Stimulated activated CD8-positive, alpha-beta memory T cell treated with anti-CD3 and anti-CD28 coated beads, Interleukin-7, amount 100 ng/mL, for 4 hours (primary cell): ENCODE results near the gene ATP6V0B.

Source experiments
- DNase-seq, 2 donors: peaks; one replicate each; pipeline ENCODE4 v3.0.0-alpha.2; 2020; ENCODE audit warnings: low read depth in 2 of 2

ATP6V0B gene

DNA sequence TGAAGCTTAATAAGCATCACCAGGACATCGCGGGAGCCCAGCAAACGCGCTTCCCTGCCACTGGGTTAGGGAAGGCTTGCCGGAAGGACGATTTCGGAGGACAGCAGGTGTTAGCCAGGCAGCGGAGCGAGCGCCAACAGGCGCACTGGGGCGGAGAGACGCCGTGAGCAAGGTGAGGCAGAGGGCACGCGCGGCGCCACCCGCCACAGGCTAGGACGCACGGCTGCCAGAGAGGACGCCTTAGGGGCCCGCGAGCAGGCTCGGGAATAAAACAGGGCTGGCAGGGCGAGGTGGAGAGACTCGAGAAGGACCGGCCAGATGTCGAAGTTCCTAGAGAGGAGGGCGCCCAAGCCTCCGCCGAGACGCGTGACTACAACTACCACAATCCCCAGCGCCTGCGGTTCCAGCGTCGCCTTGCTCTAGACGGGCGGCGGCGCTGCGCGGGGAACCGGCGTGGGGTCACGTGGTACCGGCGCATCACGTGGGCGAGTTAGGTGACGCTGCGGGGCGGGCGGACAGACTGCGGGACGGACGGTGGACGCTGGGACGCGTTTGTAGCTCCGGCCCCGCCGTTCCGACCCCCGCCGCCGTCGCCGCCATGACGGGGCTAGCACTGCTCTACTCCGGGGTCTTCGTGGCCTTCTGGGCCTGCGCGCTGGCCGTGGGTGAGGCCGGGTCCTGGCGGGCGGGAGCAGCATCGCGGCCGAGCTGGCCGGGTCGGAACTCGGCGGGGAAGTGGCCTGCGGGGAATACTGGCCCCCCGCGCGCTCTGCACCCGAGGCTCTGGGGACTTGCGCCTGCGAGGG is at the start of gene ATP6V0B:
TSS of gene ATP6V0B (plus strand) at position 518 of the 806 bp plus-strand sequence. CDS start at position 599, 81 bp downstream.
- DNase-seq: peak; percentile 87 to 93

DNA sequence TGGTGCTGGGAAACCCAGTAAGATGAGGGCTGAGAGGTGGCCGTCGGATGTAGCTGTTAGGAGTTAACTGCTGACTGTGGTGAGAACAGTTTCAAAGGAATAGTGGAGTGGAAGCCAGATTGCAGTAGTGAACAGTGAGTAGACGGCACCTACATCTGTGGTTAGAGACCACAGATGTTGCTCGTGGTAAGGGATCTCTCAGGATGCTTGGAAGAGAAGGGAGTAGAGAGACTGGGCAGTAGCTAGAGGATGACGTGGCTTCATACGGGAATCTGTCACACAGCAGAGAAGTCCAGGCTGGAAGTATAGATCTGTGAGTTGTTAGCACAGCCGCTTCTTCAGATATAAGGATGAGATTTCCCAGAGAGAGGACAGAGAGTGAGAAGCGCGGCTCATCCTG is 48.9 kb upstream of the ATP6V0B start:
- DNase-seq: no peak

DNA sequence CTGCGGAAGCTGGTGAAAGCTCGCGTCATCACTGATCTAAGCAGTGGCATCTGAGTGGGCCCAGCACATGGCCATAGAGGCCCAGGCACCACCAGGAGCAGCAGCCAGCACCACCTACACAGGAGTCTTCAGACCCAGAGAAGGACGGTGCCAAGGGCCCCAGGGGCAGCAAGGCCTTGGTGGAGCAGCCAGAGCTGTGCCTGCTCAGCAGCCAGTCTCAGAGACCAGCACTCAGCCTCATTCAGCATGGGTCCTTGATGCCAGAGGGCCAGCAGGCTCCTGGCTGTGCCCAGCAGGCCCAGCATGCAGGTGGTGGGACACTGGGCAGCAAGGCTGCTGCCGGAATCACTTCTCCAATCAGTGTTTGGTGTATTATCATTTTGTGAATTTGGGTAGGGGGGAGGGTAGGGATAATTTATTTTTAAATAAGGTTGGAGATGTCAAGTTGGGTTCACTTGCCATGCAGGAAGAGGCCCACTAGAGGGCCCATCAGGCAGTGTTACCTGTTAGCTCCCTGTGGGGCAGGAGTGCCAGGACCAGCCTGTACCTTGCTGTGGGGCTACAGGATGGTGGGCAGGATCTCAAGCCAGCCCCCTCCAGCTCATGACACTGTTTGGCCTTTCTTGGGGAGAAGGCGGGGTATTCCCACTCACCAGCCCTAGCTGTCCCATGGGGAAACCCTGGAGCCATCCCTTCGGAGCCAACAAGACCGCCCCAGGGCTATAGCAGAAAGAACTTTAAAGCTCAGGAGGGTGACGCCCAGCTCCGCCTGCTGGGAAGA is 44.4 kb upstream of the ATP6V0B start:
- no peak for DNase-seq

DNA sequence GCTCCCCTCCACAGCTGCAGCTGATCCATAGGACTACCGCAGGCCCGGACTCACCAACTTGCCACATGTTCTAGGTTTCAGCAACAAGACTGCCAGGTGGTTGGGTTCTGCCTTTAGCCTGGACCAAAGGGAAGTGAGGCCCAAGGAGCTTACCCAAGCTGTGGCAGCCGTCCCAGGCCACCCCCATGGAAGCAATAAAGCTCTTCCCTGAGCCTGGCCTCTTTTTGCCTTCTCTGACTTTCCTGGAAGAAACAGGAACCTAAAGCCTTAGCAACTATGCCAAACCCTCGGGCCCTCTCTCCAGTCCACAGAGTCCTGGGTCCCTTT is 43.8 kb upstream of the ATP6V0B start:
- no peak for DNase-seq

DNA sequence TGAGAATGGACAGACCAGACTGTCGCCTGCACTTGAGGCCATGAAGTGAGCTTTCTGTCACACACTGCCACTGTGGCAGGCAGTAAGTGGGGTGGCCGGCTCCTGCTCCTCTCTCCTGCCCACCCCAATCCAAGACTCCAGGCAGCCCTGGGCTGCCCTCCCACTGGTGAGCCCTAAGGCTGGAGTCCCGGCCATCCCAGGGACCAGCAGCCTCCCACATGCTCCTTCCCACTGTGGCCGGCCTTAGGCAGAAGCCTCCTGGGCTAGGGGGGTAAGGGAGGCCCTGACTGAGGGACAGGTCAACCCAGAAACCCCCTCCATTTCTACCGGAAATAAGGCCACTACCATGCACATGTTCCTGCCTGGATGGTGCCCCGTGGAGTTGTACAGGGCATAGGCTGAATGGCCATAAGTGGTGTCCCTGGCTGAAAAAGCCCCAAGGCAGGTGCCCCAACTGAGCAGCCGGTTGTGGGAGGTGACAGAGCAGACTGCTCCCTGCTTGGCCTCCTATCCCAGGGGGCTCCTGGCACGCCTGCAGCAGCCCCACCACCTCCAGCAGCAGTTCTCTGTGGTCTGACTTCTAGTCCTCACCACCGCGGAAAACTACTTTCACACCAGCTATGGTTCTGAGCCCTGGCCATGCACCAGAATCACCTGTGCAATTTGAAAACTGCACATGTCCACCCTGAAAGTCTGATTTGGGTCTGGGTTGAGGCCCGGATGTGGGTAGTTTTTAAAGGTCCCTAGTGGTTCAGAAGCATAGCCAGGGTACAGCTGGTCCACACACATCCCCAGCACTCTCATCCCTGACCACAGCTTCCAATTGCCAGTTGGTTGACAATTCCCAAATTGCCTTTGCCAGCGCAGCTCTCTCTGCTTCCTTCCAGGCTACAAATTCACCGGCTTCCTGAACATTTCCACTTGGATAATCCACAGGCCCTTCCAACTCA is 42.8 kb upstream of the ATP6V0B start:
- DNase-seq: no peak

DNA sequence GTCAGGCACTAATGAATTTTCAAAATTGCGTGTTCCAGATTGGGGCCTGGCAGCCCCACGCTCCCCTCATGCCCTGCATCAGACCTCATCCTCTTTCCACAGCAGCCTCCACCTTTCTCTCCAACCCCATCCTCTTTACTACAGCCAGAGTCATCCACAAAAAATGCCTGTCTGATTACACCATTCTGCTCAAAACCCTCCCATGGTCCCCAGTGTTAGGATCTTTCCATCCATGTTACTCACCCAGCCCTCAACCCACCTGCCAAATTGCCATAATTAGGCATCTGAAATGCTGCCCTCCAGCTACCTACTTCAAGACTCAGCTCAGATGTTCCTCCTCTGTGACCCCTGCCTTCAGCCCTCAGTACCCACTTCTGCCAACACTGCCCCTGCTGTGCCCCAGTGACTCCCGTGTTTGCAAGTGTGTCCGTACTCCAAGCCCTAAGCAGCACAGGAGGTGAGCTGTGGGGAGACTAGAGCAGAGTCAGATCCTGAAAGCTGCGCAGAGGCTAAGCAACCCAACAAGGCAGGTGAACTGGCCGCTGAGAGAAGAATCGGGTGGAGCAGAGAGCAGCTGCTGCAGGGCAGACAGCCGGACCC is 41.9 kb upstream of the ATP6V0B start:
- no peak for DNase-seq

DNA sequence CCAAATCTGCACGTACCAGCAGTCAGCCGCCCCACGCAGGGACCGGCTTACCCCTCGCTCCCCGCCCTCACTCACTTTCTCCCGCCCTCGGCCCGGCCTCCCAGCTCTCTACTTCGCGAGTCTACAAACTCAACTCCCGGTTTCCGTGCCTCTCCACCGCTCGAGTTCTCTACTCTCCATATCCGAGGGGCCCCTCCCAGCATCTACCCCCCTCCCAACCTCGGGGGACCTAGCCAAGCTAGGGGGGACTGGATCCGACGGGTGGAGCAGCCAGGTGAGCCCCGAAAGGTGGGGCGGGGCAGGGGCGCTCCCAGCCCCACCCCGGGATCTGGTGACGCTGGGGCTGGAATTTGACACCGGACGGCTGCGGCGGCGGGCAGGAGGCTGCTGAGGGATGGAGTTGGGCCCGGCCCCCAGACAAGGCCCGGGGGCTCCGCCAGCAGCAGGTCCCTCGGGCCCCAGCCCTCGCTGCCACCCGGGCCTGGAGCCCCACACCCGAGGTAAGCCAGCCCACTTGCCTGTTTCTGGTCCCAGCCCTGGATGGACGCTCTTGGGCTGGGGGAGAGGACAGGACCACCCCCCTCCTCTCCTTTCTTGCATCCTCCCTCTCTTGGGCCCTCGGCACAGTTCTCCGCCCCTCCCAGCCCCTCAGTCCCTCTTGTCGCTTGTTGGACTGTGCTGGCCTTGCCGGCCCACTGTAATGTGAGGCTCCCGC is 41.2 kb upstream of the ATP6V0B start, which contains the start of gene ARTN:
TSS of gene ARTN (plus strand) at position 416 of the 715 bp plus-strand sequence. CDS start 1,856 bp downstream, outside the sequence.
- no peak for DNase-seq

DNA sequence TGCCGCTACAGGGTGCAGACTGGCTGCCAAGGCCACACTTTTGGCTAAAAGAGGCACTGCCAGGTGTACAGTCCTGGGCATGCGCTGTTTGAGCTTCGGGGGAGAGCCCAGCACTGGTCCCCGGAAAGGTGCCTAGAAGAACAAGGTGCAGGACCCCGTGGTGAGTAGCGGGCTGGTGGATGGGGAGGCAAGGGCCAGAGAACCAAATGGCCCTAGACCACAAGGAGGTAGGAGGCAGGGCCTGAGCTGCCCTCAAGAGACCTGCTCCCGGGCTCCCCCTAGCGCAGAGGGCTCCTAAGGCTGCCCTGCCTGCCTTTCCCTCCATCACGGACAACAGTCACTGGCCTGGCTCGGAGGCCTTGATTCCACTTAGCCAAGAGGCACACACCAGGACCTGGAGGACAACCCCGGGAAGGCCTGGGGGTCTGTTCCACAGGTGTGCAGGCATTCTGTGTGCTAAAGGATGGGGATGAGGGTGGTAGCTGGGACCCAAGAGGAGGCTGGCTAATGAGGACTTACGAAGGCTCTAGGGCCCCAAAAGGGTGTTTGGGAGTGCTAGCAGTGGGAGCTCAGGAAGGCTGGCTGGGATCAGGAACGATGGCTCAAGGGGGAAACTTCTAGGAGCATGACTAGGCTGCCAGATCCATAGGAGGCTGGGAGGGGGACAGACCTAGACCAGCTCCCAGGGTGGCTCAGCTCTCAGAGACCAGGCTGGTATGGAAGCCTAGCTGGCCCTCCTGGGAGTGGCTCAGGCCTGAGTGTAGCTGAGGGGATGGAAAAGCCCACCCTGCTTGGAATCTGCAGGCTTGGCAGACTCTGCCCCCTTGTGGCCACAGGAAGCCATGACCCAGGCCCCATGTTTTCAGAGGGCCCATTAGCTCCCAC is 40.4 kb upstream of the ATP6V0B start:
- DNase-seq: peak; percentile 14 to 20

DNA sequence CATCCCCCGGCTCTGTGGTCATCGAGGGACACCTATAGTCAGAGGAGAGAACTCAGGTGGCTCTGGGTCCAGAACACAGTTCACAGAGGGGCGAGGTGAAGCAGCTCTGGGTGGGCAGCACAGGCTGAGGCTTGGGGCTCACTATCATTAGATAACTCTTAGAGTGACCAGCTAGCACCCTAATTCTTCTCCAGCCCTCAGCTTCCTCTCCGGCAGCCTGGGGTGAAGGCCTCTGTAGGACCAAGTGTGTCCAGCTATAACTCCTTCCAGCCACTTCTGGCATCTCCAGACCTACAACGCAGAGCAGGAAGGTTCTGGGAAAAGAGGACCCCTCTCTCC is 39.8 kb upstream of the ATP6V0B start:
- DNase-seq: no peak

DNA sequence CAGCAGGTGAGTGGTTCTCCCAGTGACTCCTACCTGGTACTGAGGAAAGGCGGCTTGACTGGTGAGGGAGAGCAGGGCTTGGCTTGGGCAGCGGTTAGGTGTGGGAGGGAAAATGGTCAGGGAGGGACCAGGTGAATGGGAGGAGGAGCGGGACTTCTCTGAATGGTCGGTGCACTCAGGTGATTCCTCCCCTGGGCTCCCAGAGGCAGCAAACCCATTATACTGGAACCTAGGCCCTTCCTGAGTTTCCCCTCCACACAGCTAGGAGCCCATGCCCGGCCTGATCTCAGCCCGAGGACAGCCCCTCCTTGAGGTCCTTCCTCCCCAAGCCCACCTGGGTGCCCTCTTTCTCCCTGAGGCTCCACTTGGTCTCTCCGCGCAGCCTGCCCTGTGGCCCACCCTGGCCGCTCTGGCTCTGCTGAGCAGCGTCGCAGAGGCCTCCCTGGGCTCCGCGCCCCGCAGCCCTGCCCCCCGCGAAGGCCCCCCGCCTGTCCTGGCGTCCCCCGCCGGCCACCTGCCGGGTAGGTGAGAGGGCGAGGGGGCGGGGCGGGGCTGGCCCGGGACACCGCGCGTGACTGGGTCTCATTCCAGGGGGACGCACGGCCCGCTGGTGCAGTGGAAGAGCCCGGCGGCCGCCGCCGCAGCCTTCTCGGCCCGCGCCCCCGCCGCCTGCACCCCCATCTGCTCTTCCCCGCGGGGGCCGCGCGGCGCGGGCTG is 38.9 kb upstream of the ATP6V0B start:
- no peak for DNase-seq

DNA sequence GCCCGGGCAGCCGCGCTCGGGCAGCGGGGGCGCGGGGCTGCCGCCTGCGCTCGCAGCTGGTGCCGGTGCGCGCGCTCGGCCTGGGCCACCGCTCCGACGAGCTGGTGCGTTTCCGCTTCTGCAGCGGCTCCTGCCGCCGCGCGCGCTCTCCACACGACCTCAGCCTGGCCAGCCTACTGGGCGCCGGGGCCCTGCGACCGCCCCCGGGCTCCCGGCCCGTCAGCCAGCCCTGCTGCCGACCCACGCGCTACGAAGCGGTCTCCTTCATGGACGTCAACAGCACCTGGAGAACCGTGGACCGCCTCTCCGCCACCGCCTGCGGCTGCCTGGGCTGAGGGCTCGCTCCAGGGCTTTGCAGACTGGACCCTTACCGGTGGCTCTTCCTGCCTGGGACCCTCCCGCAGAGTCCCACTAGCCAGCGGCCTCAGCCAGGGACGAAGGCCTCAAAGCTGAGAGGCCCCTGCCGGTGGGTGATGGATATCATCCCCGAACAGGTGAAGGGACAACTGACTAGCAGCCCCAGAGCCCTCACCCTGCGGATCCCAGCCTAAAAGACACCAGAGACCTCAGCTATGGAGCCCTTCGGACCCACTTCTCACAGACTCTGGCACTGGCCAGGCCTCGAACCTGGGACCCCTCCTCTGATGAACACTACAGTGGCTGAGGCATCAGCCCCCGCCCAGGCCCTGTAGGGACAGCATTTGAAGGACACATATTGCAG is 38.2 kb upstream of the ATP6V0B start:
- DNase-seq: no peak

DNA sequence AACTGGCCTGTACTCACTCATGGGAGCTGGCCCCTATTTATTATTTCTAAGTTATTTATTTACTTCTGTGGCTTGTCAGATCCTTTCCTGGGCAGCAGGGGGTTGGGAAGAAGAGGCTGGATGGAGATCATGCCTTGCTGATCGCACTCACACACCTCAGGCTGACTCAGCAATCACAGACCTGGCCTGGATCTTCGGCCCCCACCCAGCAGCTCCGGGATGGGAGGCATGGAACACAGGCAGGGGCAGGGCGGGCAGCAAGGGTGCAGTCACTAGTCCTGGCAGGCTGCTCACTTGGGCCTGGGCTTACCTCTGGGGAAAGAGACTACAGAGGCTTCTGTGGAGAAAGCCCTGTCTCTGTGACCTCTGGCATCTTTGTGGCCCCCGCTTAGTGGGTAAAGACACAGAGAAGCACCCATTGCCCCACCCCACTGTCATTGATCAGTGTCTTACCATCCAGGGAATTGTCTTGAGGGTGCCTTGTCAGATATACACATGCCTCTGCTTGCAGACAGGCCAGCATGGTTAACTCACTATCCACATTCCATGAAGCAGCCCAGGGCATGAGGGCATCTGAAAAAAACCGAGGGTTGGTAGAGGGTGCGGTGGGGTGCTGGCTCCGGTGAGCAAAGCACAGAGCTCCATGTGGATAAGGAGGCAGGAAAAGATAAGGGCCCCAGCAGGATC is 37.4 kb upstream of the ATP6V0B start:
- DNase-seq: no peak

DNA sequence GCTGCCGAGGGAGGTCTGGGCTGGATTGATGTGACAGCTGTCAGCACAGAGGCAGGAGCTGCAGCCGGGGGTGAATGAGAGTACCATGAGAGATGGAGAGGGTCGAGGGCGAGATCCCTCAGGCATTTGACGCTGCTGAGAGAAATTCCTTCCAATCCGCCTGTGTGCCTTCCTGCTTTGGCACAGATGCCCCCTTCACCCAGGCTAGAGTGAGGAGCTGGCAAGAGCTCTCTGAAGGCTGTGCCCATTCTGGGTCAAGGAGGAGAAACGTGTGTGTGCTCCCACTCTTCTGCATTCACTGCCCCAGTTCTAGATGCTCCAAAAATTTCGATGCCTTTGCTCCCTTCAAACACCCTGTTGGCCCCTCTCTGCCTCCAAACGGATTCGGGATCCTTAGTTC is 36.4 kb upstream of the ATP6V0B start:
- DNase-seq: no peak

DNA sequence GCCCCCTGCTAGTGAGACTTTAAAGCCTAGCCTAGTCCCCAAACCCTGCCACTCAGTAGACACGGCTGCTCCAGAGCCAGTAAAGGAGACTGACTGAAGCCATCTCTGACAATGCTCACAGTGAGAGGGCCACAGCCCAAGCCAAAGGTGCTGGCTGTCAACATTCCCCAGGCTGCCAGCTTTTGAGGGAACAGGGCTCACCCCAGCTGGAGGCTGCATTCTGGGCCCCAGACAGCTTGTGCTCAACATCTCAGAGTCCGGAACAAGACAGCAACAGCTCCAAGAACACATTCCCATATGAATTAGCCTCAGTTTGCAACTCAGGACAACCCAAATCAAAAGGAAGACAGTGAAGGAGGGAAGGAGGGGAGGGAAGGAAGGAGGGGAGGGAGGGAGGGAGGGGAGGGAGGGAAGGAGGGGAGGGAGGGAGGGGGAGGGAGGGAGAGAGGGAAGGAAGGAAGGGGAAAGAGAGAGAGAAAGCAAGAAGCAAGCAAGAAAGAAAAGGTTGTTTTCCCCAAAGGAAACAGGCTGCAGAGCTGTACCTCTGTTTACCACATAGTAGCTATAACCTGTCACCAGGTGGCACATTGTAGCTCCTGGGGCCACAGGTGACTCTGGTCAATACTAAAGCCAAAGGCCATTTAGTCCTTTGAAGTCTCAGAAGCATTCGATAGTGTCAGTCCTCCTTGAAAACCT is 35.7 kb upstream of the ATP6V0B start:
- DNase-seq: no peak

DNA sequence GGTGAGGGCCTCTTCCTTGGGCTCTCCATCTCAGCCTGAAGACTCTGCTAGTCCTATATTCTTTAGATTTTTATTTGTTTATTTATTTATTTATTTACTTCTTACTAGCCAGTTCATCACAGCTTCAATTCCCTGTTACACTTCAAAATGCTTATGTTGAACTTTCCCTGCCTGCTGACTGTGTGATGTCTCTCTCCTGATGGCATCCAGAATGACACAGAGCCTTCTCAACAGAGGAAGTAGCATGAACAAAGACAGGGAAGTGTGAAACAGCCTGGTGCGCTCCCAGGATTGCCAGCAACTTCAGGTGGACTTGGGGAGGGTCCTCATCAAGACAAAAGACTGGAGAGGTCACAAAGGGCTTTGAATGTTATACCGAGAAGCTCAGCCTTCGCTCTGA is 32.3 kb upstream of the ATP6V0B start:
- no peak for DNase-seq

DNA sequence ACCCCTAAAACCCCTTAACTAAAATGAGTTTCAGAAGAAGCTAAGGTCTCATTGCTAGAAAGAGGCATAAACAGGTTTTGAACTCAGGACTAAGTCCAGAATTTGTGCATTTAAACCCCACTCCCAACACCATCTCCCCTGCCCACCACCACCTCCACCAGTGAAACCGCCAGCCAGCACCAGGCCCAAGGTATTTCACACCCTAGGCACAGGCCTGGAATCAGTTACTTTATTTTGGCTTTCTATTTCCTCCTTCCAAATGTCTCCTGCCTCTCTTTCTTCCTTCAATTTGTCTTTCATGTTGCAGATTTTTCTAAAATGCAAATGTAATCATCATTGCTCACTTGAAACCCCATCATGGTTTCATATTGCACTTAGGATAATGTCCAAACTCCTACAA is 29.9 kb upstream of the ATP6V0B start:
- no peak for DNase-seq

DNA sequence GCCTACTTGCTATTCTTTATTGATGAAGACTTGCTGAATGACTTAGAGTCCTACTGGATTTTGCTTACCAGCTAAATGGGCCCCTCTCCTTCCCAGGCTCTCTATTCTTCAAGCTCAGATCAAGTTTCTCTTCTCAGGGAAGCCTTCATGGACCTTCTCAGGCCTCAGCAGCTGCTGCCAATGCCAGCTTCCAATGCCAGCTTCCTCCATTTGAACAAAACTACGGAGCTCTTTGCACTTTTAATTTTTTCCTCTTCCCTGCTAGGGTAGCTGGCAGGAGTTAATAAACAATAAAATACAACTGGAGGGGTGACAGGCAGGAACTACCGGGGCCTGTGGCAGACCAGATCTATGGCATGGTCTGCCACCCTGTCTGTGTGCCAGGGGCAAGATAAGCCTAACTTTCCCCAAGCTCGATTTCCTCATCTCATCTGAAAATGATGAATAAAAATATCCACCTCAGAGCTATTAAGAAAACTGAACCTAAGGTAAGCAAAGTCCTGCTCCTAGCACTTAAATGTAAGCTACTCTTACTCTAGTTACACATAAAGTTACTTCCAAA is 29.0 kb upstream of the ATP6V0B start:
- DNase-seq: no peak
